ENCODE results near the gene TDRD12.
A peak's percentile ranks its signal among the peaks of the same experiment; 100 is the strongest.

Gene TDRD12, protein sequence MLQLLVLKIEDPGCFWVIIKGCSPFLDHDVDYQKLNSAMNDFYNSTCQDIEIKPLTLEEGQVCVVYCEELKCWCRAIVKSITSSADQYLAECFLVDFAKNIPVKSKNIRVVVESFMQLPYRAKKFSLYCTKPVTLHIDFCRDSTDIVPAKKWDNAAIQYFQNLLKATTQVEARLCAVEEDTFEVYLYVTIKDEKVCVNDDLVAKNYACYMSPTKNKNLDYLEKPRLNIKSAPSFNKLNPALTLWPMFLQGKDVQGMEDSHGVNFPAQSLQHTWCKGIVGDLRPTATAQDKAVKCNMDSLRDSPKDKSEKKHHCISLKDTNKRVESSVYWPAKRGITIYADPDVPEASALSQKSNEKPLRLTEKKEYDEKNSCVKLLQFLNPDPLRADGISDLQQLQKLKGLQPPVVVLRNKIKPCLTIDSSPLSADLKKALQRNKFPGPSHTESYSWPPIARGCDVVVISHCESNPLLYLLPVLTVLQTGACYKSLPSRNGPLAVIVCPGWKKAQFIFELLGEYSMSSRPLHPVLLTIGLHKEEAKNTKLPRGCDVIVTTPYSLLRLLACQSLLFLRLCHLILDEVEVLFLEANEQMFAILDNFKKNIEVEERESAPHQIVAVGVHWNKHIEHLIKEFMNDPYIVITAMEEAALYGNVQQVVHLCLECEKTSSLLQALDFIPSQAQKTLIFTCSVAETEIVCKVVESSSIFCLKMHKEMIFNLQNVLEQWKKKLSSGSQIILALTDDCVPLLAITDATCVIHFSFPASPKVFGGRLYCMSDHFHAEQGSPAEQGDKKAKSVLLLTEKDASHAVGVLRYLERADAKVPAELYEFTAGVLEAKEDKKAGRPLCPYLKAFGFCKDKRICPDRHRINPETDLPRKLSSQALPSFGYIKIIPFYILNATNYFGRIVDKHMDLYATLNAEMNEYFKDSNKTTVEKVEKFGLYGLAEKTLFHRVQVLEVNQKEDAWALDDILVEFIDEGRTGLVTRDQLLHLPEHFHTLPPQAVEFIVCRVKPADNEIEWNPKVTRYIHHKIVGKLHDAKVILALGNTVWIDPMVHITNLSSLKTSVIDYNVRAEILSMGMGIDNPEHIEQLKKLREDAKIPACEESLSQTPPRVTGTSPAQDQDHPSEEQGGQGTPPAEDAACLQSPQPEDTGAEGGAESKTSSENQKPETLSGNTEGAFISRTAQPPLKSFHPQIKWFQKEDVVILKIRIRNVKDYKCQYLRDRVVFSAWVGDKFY (N-terminal part only)

DNA sequence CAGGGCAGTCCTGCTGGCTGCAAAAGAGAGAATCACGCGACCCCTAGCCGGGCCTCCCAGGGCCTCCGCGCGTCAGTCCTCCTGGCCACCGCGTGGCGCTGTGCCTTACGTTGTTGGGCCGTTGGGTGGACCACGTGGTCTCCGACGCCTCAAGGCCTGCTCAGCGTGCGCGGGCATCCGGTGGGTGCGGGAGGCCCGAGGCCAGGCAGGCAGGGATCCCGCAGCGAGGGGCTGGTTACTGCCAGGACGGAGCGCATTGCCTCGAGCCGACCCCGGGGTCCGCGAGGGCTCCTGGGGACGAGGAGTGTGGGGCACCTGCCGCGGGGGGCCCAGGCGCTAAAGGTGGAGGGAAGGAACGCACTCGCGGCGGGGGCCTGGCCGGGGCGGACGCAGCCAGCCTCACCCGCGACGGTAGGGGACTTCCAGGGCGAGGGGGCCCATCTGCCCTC lies at the start of gene TDRD12:
Gene TDRD12, plus strand, starts transcription at position 157 of the 449 bp plus-strand sequence. CDS start 306 bp downstream, outside the sequence.
- H3K4me3 ChIP-seq (ENCODE audit: low read depth, low read length), result no peak within 1 kb of the TSS

- H3K4me3 ChIP-seq (ENCODE audit: low read depth, low read length), result no peak overlapping the region
These were observed 47.5 kb upstream of the TDRD12 start for GRCh38 chr19:32671883-32672593.

DNA sequence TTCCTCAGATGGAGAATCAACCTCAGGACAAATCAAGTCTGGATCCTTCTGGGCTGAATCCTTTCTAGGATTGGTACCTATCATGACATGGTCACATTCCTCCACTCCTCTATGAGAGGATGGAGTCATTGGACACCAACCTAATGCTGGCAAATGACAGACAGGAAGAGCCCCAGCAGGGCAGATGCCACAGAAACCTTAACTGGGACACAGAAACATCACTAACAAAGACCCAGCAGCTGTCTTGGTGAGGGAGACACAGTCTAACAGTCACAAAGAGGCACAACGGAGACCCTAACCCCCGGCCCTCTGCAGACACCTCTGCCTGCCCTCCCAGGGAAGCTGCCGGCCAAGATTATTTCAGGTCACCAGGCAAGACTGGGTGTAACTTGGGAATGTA lies 46.7 kb upstream of the TDRD12 start:
- H3K4me3 ChIP-seq (ENCODE audit: low read depth, low read length), result no peak overlapping the region

- H3K4me3 ChIP-seq (ENCODE audit: low read depth, low read length), result no peak overlapping the region
These were observed 46.0 kb upstream of the TDRD12 start for GRCh38 chr19:32673573-32673972.

- peak overlapping the region; percentile 76 for H3K4me3 ChIP-seq (ENCODE audit: low read depth, low read length)
These were observed 45.2 kb upstream of the TDRD12 start for GRCh38 chr19:32674153-32674930.

GRCh38 chr19:32674931-32675719 lies 44.4 kb upstream of the TDRD12 start, which contains the start of gene ANKRD27:
TSS of gene ANKRD27 (minus strand) at chr19:32675180. CDS start at chr19:32659015, 16,165 bp downstream.
- H3K4me3 ChIP-seq (ENCODE audit: low read depth, low read length), result peak within 1 kb of the TSS; percentile 76

- peak within 1 kb of the TSS; percentile 76 for H3K4me3 ChIP-seq (ENCODE audit: low read depth, low read length)
These were observed 43.8 kb upstream of the TDRD12 start, which contains the start of gene RGS9BP for GRCh38 chr19:32675720-32676185. TSS of gene RGS9BP (plus strand) at chr19:32675848. CDS start at chr19:32676264, 416 bp downstream.

GRCh38 chr19:32676186-32676894 lies 43.2 kb upstream of the TDRD12 start:
- peak overlapping the region; percentile 20 for H3K4me3 ChIP-seq (ENCODE audit: low read depth, low read length)

DNA sequence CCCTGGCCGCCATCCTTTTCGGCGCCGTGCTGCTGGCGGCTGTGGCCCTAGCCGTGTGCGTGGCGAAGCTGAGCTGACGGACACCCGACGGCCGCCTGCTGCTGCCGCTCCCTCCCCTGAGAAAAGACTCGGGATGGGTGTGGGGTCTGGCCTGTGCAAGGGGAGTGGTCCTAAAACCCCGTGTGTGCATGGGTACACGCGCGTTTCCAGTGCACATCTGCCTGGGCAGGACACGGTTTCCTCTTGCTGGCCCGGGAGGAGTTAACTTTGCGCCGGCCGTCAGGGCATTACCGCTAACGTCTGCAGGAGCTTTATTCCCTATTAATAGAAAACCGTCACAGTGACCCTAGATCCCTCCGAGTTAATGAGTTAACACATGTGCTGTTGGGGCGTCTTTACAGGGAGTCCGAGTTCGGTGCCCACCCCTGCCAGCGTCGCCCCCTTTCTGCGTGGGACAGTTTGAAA lies 42.6 kb upstream of the TDRD12 start:
- H3K4me3 ChIP-seq (ENCODE audit: low read depth, low read length), result no peak overlapping the region

- no peak overlapping the region for H3K4me3 ChIP-seq (ENCODE audit: low read depth, low read length)
These were observed 41.9 kb upstream of the TDRD12 start for GRCh38 chr19:32677657-32678056.

- H3K4me3 ChIP-seq (ENCODE audit: low read depth, low read length), result no peak overlapping the region
These were observed 38.6 kb upstream of the TDRD12 start for GRCh38 chr19:32680986-32681385.

DNA sequence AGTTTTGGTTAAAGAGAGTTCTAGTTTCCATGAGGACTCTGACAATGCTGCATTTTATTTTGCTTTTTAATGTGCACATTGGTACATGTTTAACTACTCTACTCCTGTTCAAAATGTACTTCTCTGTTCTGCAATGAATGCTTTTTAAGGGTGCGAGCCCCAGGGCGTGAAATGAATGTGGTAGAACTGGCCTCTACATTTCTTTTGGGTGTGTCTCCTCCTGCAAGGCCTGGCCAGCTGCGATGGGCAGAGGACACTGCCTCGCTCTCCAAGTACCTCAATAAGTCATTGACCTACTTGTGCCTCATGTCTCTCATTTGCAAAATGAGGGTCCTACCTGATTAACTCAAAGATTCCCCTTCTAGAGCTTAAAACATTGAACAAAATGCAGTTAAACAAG lies 37.2 kb upstream of the TDRD12 start:
- H3K4me3 ChIP-seq (ENCODE audit: low read depth, low read length), result no peak overlapping the region

GRCh38 chr19:32686847-32687475 lies 32.6 kb upstream of the TDRD12 start:
- H3K4me3 ChIP-seq (ENCODE audit: low read depth, low read length), result no peak overlapping the region

GRCh38 chr19:32687681-32688080 lies 31.9 kb upstream of the TDRD12 start:
- no peak overlapping the region for H3K4me3 ChIP-seq (ENCODE audit: low read depth, low read length)

GRCh38 chr19:32688311-32688710 lies 31.3 kb upstream of the TDRD12 start:
- no peak overlapping the region for H3K4me3 ChIP-seq (ENCODE audit: low read depth, low read length)

GRCh38 chr19:32691291-32691951 lies 28.1 kb upstream of the TDRD12 start, which contains the start of gene NUDT19:
TSS of gene NUDT19 (plus strand) at chr19:32691821. CDS start at chr19:32691961, 140 bp downstream.
- H3K4me3 ChIP-seq (ENCODE audit: low read depth, low read length), result peak within 1 kb of the TSS; percentile 37

Data from iPS-11a (cell line).